Smooth muscle cell (in vitro differentiated cells): ENCODE data around the gene HNF1B. TPM values are rescaled to one million over a fixed set of nuclear protein-coding genes. Genes with fewer than 3 reads are reported as not detected.

Source experiments
- DNase-seq: peaks from one replicate; lab custom pipeline; 2025; ENCODE audit not compliant: unreplicated experiment; lab: John Stamatoyannopoulos, UW
- H2AFZ ChIP-seq: fragments of 200-600 bp; sonication (generic); 2 replicates; pipeline ENCODE4 v1.6.0; 2016; ENCODE audit warnings: antibody characterized with exemption, low read depth, mild to moderate bottlenecking
- H3F3A ChIP-seq: fragments of 200-600 bp; sonication (generic); 2 replicates; pipeline ENCODE4 v1.6.0; 2017; ENCODE audit warnings: antibody characterized with exemption, low read depth
- H3K27ac ChIP-seq: fragments of 200-600 bp; sonication (generic); 2 replicates; pipeline ENCODE4 v1.5.1; 2016; ENCODE audit warnings: low read depth, mild to moderate bottlenecking
- H3K27me3 ChIP-seq: fragments of 200-600 bp; sonication (generic); 2 replicates; pipeline ENCODE4 v1.6.1; 2016; ENCODE audit warnings: low read depth, mild to moderate bottlenecking
- H3K36me3 ChIP-seq: fragments of 200-600 bp; sonication (generic); 2 replicates; pipeline ENCODE4 v1.5.1; 2016; ENCODE audit warnings: low read depth
- H3K4me1 ChIP-seq: fragments of 200-600 bp; sonication (generic); 2 replicates; pipeline ENCODE4 v1.5.1; 2016; ENCODE audit warnings: low read depth
- H3K4me2 ChIP-seq: fragments of 200-600 bp; sonication (generic); 2 replicates; pipeline ENCODE4 v1.6.0; 2016; ENCODE audit warnings: mild to moderate bottlenecking
- H3K4me3 ChIP-seq: fragments of 200-600 bp; sonication (generic); 2 replicates; pipeline ENCODE4 v1.5.1; 2016; ENCODE audit warnings: mild to moderate bottlenecking
- H3K79me2 ChIP-seq: fragments of 200-600 bp; sonication (generic); 2 replicates; pipeline ENCODE4 v1.6.0; 2016; ENCODE audit warnings: low read depth, mild to moderate bottlenecking
- H3K9ac ChIP-seq: fragments of 200-600 bp; sonication (generic); 2 replicates; pipeline ENCODE4 v1.6.0; 2016; ENCODE audit warnings: low read depth
- H3K9me3 ChIP-seq: fragments of 200-600 bp; sonication (generic); replicated peaks from 2 replicates; pipeline ENCODE4 v1.5.1; 2016; ENCODE audit warnings: low read depth
- H4K20me1 ChIP-seq: fragments of 200-600 bp; sonication (generic); 2 replicates; pipeline ENCODE4 v1.6.0; 2016; ENCODE audit warnings: low read depth
- WGBS: methylation state at CpG from one replicate; pipeline ENCODE4 v1.1.7; 2016; ENCODE audit warnings: low lambda C conversion rate; 5-methylcytosine and 5-hydroxymethylcytosine counted together
- polyA plus RNA-seq: library from polyadenylated mRNA; unstranded; fragments of >200 nt; fragmentation: Nextera tagmentation; extraction: Ambion mirVana; gene quantifications from 2 replicates; pipeline ENCODE4 v1.2.1, GENCODE V29; 2016
- total RNA-seq: library from RNA; depleted of rRNA; stranded (reverse); fragments of >200 nt; gene quantifications from 2 replicates; pipeline ENCODE4 v1.2.3, GENCODE V29; 2014
- TF ChIP-seq, protein P1 (sequence below): fragments of 200-600 bp; sonication (generic); IDR thresholded peaks from 2 replicates; pipeline ENCODE4 v1.5.1; 2017; ENCODE audit warnings: borderline replicate concordance, mild to moderate bottlenecking, antibody characterized with exemption; ENCODE audit not compliant: insufficient read depth, poor library complexity, severe bottlenecking

The HNF1B gene
- total and polyA plus RNA-seq, 2 experiments from 2014 or later: not detected

DNA sequence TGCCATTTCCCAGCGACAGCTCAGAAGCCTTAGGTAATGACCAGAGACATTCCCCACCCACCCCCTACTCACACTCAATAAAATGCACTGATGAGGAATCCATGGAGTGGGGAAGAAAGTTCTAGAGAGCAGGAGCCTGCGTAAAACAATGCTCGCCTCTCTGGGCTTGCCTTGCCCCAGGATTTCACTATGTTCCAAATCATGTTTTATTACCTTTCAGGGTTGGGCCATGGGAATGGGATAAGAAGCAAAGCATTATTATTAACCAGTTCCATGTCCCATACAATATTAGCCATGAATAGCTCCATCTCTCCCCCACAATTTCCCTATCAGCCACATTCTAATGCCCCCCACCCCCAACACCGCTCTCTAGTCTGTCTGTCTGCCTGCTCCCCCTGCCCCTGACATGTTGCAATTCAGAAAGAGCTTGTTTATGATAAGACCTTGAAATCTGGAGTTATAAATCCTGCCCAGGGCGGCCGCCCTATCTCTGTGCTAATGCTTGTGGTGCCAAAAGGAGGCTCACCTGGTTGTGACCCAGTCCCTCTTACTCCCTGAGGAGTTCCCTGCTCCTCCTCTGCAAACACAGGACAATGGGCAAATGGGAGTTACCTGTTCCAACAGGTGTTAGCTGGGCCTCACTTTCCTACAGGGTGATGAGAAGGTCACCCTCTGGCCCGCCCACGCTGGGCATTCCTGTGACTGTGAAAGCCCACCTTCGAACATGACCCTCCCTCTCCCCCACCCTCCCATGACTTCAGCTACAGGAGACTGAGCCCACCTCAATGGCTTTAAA, 73.6 kb downstream of the HNF1B start:
- no peaks in the 10 kb centered on the region for H3F3A ChIP-seq
- H3K9ac ChIP-seq: no peak overlapping the region
- DNase-seq: no peak
- no peaks in the 10 kb centered on the region for H4K20me1 ChIP-seq
- no peaks in the 10 kb centered on the region for H3K27me3 ChIP-seq
- H2AFZ ChIP-seq: no peak overlapping the region
- no peaks in the 10 kb centered on the region for H3K79me2 ChIP-seq
- no peaks in the 10 kb centered on the region for H3K36me3 ChIP-seq
- TF ChIP-seq, protein P1, sequence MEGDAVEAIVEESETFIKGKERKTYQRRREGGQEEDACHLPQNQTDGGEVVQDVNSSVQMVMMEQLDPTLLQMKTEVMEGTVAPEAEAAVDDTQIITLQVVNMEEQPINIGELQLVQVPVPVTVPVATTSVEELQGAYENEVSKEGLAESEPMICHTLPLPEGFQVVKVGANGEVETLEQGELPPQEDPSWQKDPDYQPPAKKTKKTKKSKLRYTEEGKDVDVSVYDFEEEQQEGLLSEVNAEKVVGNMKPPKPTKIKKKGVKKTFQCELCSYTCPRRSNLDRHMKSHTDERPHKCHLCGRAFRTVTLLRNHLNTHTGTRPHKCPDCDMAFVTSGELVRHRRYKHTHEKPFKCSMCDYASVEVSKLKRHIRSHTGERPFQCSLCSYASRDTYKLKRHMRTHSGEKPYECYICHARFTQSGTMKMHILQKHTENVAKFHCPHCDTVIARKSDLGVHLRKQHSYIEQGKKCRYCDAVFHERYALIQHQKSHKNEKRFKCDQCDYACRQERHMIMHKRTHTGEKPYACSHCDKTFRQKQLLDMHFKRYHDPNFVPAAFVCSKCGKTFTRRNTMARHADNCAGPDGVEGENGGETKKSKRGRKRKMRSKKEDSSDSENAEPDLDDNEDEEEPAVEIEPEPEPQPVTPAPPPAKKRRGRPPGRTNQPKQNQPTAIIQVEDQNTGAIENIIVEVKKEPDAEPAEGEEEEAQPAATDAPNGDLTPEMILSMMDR: no peak
- H3K4me3 ChIP-seq: no peak overlapping the region
- 88% methylated on average over 9 of the region's 9 CpGs for WGBS
- H3K4me1 ChIP-seq: peaks cover 7% of the 10 kb centered on the region
- no peaks in the 10 kb centered on the region for H3K9me3 ChIP-seq
- peak overlapping the region; percentile 2 for H3K4me2 ChIP-seq
- H3K27ac ChIP-seq: peak overlapping the region; percentile 65

DNA sequence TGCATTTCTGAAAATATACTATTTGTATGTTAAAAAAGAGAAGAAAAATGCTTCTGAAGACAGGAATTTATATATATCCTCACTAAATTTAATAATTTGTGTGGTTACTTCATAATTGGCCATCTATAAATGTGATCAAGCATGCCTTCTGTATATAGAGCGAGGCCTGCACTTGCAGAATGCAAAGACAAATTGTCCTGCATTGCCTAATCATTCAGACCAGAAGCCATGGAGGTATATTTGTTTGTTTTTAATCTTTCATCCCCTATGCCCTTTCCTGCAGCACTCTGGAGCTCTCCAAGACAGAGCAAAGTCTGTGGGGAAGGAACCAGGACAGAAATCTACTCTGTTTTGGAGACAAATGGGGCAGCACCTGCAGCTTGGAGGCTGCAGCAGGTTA, 77.8 kb downstream of the HNF1B start:
- TF ChIP-seq, protein P1: no peak
- WGBS: 95% methylated on average over 1 of the region's 1 CpG
- H4K20me1 ChIP-seq: no peaks in the 10 kb centered on the region
- H3K9ac ChIP-seq: no peak overlapping the region
- no peaks in the 10 kb centered on the region for H3K36me3 ChIP-seq
- no peak for DNase-seq
- no peaks in the 10 kb centered on the region for H3K27me3 ChIP-seq
- no peak overlapping the region for H3K4me2 ChIP-seq
- H3K9me3 ChIP-seq: no peaks in the 10 kb centered on the region
- no peak overlapping the region for H3K27ac ChIP-seq
- no peak overlapping the region for H3K4me3 ChIP-seq
- H3K4me1 ChIP-seq: peaks cover 7% of the 10 kb centered on the region
- H2AFZ ChIP-seq: no peak overlapping the region
- no peaks in the 10 kb centered on the region for H3F3A ChIP-seq
- H3K79me2 ChIP-seq: no peaks in the 10 kb centered on the region

DNA sequence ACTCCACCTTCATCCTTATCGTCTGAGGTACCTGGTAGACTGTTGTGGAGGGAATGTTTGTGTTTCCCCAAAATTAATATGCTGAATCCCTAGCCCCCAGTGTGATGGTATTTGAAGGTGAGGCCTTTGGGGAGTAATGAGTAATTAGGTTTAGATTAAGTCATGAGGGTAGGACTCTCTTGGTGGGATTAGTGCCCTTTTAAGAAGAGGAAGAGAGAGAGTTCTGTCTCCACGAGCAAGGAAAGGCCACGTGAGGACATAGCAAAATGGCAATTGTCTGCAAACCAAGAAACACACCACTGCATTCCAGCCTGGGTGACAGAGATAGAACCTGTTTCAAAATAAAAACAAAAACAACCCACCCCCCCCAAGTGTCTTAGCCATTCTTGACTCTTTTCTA, 80.6 kb downstream of the HNF1B start:
- Histone ChIP-seq H3K4me1 (no peaks in the 10 kb centered on the region), H3K4me3 (no peak overlapping the region), H3K9ac (no peak overlapping the region), H3K4me2 (no peak overlapping the region), H4K20me1 (no peaks in the 10 kb centered on the region), H3F3A (no peaks in the 10 kb centered on the region), H3K79me2 (no peaks in the 10 kb centered on the region), H3K27ac (no peak overlapping the region), H3K9me3 (no peaks in the 10 kb centered on the region), H2AFZ (no peak overlapping the region), H3K27me3 (no peaks in the 10 kb centered on the region), H3K36me3 (no peaks in the 10 kb centered on the region)
- TF ChIP-seq, protein P1: no peak
- 93% methylated on average over 3 of the region's 3 CpGs for WGBS
- DNase-seq: no peak

DNA sequence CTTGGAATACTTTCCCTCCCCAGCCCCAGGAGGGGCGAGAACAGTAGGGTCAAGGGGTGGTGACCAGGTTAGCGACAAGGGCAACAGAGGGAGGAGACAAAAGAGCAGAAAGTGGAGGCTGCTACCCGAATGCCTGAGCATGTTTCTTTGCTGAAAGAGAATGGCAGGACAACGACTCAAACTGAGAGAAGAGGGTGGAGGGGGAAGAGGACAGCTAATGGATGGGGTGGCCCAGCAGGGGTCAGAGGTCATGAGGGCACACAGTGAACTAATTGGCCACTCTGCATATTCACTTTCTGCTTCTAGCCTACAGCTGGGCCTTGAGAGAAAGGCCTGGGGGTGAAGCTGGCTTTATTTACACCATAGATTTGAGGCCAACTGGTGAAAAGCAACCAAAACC, 82.5 kb downstream of the HNF1B start:
- Histone ChIP-seq H3K79me2 (no peaks in the 10 kb centered on the region), H3K9me3 (no peaks in the 10 kb centered on the region), H4K20me1 (no peaks in the 10 kb centered on the region), H3K27ac (no peak overlapping the region), H3K36me3 (no peaks in the 10 kb centered on the region), H3K9ac (no peak overlapping the region), H2AFZ (no peak overlapping the region), H3F3A (no peaks in the 10 kb centered on the region), H3K27me3 (no peaks in the 10 kb centered on the region), H3K4me1 (no peaks in the 10 kb centered on the region), H3K4me3 (no peak overlapping the region), H3K4me2 (no peak overlapping the region)
- TF ChIP-seq, protein P1: no peak
- WGBS: 56% methylated on average over 4 of the region's 4 CpGs
- no peak for DNase-seq
